HFF-Myc (cell line): ENCODE data around the gene SORBS2.

ENCODE experiments used
- DNase-seq: peaks from one replicate; pipeline ENCODE4 v3.0.0-alpha.2; 2011; ENCODE audit warnings: low read depth; ENCODE audit errors: extremely low read depth
- H3K4me3 ChIP-seq: replicated peaks from 2 replicates; pipeline ENCODE4 v1.5.1; 2011; ENCODE audit warnings: low read depth, mild to moderate bottlenecking, control low read depth, low read length
- CTCF ChIP-seq: IDR thresholded peaks from 2 replicates; pipeline ENCODE4 v1.5.1; 2012; ENCODE audit warnings: mild to moderate bottlenecking, low read depth, low read length, control low read depth; ENCODE audit errors: missing control alignments

SORBS2 gene

GRCh38 chr4:185623444-185624258 lies 188.3 kb downstream of the SORBS2 start:
- TF ChIP-seq CTCF = no peak
- no peak overlapping the region for H3K4me3 ChIP-seq
- DNase-seq = no peak

- TF ChIP-seq CTCF = no peak
Observed at GRCh38 chr4:185608185-185608584, 203.8 kb downstream of the SORBS2 start.

GRCh38 chr4:185602397-185602796 lies 209.6 kb downstream of the SORBS2 start:
- no peak for TF ChIP-seq CTCF
- no peak overlapping the region for H3K4me3 ChIP-seq
- no peak for DNase-seq

More at GRCh38 chr4:185608185-185608584, 203.8 kb downstream of the SORBS2 start:
- H3K4me3 ChIP-seq = no peak overlapping the region
- DNase-seq = no peak

GRCh38 chr4:185600801-185601434 lies 211.1 kb downstream of the SORBS2 start:
- DNase-seq = no peak
- no peak for TF ChIP-seq CTCF
- H3K4me3 ChIP-seq = no peak overlapping the region

GRCh38 chr4:185599553-185600243 lies 212.3 kb downstream of the SORBS2 start:
- H3K4me3 ChIP-seq = no peak overlapping the region
- TF ChIP-seq CTCF = no peak
- DNase-seq = no peak

- no peak overlapping the region for H3K4me3 ChIP-seq
- TF ChIP-seq CTCF = no peak
- no peak for DNase-seq
Observed at GRCh38 chr4:185598846-185599552, 213.0 kb downstream of the SORBS2 start.
